GM12864 (cell line): ENCODE data around the gene MX1.

Experiments
- DNase-seq: peaks from one replicate; pipeline ENCODE4 v3.0.0-alpha.2; 2011; ENCODE audit warnings: low read depth
- H3K4me3 ChIP-seq: 2 replicates; pipeline ENCODE4 v1.5.1; 2011; ENCODE audit warnings: mild to moderate bottlenecking, low read depth, low read length, control low read depth
- TF ChIP-seq, protein P1 (sequence below): IDR thresholded peaks from 2 replicates; pipeline ENCODE4 v1.5.1; 2011; ENCODE audit warnings: low read depth, mild to moderate bottlenecking, moderate library complexity, low read length, control low read depth, inconsistent platforms; ENCODE audit errors: missing control alignments

The MX1 gene

DNA sequence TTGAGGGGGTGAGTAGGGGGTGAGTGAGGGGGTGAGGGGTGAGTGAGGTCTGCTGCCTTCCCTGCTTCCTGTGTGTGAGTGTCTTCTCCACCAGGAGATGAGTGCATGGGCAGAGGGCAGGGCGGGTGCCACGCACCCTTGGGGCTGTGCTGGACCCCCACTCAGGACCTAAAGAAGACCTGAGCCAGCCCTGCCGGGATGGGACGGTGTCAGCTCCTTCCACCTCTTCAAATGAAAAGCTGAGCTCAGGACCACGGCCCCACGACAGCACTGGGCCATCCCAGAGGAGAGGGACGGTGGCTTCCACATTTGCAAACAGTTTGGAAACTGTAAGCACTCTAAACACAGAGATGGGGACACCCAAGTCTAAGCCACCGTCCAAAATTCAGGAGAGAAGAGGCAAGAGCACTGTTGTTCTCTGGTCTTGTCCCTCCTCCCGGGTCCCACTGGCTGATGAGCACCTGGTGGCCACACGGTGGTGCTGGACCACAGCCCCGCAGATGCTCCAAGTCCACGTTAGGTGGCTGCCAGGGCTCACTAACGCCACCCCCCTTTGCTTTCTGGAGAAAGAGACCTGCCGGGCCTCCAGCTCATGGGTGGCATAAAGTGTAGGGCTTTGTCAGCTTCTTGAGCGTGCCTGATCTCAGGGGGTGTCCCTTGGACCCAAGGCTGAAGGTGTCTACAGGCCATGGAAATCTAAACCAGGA is 49.8 kb downstream of the MX1 start:
- no peak overlapping the region for H3K4me3 ChIP-seq
- TF ChIP-seq, protein P1, sequence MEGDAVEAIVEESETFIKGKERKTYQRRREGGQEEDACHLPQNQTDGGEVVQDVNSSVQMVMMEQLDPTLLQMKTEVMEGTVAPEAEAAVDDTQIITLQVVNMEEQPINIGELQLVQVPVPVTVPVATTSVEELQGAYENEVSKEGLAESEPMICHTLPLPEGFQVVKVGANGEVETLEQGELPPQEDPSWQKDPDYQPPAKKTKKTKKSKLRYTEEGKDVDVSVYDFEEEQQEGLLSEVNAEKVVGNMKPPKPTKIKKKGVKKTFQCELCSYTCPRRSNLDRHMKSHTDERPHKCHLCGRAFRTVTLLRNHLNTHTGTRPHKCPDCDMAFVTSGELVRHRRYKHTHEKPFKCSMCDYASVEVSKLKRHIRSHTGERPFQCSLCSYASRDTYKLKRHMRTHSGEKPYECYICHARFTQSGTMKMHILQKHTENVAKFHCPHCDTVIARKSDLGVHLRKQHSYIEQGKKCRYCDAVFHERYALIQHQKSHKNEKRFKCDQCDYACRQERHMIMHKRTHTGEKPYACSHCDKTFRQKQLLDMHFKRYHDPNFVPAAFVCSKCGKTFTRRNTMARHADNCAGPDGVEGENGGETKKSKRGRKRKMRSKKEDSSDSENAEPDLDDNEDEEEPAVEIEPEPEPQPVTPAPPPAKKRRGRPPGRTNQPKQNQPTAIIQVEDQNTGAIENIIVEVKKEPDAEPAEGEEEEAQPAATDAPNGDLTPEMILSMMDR = no peak
- no peak for DNase-seq

- DNase-seq = no peak
- H3K4me3 ChIP-seq = no peak overlapping the region
- TF ChIP-seq, protein P1 = no peak
These were observed 51.7 kb downstream of the MX1 start for GRCh38 chr21:41477641-41478318.

DNA sequence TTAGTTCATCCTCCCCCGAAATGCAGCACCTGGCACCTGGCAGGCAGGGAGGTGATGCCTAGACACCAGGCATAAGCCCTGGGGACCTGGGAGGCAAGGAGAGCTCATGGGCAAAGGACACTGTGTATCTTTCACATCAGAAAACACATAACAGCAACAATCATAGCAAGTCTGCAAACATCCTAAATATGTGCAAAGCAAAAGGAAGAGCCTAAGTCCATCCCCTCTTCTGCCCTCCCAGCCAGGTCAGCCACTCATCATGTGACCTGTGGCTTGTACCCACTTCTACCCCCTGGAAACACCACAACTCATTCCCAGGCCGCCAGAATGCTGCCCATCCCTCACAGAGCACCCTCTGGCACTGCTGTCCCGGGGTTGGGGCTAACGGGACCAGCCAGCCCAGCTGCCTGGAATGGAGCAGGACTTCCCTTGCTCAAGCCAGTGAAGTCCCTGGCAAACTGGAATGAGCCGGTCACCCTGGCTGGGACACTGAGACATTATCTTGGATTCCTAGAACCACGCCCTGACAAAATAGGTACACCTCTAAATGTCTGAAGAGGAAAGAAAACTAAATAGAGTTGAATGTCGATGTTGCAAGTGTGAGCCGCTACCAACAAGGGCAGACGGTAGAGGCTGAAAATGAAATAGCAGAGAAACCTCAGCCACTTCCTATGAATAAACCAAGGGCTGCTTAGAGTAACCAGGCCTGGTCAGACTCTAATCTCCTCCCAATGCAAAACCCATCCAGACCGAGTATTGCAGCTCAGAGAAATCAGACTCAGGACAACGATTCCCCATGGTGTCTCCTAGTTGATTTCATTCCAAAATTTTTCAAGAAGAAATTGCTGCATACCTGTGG is 52.5 kb downstream of the MX1 start:
- no peak overlapping the region for H3K4me3 ChIP-seq
- no peak for DNase-seq
- TF ChIP-seq, protein P1 = no peak

DNA sequence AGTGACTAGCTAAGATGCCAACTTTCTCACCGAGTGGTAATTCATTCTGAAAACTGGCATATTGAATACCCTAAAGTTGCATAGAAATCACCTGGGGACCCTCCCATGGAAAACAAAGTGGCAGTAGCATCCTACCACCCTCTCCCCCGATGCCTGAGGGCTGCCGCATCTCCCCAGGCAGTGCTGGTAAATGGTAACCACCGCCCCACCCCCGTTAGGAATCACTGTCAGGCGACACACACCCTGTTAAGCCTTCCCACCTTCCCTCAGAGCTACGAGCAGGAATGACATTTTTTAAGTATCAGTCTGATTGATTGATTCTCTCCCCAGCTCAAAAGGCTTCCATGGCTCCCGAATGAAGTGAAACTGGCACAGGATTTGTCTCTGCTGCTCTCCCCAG is 53.6 kb downstream of the MX1 start:
- DNase-seq = no peak
- no peak overlapping the region for H3K4me3 ChIP-seq
- TF ChIP-seq, protein P1 = no peak

- no peak for DNase-seq
- no peak overlapping the region for H3K4me3 ChIP-seq
- TF ChIP-seq, protein P1 = no peak
These were observed 54.1 kb downstream of the MX1 start for GRCh38 chr21:41480086-41480690.

DNA sequence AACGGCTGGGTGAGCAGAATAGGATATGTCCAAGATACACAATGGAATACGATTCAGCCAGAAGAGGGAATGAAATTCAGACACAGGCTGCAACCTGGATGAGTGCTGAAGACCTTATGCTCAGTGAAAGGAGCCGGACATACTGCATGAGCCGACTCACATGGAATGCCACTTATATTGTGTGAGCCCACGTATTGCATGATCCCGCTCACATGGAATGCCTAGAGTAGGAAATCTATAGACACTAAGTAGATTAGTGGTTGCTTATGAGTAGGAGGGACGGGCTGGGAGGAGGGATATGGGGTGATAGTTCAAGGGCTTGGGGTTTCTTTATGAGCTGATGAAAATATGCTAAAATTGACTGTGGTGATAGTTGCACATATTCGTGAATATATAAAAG is 55.2 kb downstream of the MX1 start:
- TF ChIP-seq, protein P1 = no peak

More for the DNA sequence above, 55.2 kb downstream of the MX1 start:
- H3K4me3 ChIP-seq = no peak overlapping the region
- DNase-seq = no peak
